ENCODE data around the gene AGPAT4.

The AGPAT4 gene

DNA sequence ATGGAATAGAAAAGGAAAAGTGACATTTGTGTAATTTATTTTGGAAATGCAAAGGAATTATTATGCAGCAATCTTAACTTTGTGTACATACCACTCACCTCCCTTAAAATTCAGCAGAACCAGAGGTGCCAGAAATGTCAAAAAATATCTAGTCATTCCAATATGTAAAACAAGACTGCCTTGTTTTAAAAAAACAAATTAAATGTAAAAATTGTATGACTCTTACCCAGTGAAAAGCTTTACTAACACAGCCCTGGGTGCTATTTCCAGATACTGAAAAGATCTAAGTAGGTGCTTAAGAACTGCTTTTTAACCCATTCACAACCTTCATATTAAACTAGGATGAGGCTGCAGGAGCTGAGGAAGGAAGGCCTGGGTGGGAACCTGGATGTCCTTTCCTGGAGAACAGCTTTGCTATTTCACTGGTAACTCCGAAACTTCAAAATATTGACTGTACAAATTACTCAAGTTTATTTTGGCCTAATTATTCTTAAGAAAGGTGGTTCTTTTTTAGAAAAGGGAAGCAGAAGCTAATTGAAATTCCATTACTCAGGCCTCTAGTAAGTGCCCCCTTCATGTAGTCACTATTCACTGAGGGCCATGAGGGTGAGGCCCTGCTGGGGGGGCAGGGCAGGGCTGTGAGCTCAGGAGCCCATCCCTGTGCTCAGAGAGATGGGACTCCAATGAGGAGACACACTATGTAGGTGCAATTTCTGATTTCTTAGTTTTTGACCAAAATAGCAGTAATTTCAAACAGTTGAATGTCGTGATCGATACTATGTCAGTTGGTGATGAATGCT, 142.7 kb downstream of the AGPAT4 start:
- Mint-ChIP-seq H3K4me1 (peaks cover 28% of the 10 kb centered on the region), H3K36me3 (ENCODE audit: low read depth) (peaks cover 91% of the 10 kb centered on the region), H3K4me3 (no peak overlapping the region), H3K9me3 (peaks cover 24% of the 10 kb centered on the region), H3K27me3 (ENCODE audit: low read depth) (no peaks in the 10 kb centered on the region), H3K27ac (no peak overlapping the region)
- TF ChIP-seq, protein P1, sequence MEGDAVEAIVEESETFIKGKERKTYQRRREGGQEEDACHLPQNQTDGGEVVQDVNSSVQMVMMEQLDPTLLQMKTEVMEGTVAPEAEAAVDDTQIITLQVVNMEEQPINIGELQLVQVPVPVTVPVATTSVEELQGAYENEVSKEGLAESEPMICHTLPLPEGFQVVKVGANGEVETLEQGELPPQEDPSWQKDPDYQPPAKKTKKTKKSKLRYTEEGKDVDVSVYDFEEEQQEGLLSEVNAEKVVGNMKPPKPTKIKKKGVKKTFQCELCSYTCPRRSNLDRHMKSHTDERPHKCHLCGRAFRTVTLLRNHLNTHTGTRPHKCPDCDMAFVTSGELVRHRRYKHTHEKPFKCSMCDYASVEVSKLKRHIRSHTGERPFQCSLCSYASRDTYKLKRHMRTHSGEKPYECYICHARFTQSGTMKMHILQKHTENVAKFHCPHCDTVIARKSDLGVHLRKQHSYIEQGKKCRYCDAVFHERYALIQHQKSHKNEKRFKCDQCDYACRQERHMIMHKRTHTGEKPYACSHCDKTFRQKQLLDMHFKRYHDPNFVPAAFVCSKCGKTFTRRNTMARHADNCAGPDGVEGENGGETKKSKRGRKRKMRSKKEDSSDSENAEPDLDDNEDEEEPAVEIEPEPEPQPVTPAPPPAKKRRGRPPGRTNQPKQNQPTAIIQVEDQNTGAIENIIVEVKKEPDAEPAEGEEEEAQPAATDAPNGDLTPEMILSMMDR (IDR thresholded peaks at IDR 0.05; ENCODE audit: unreplicated experiment in 3 of 3), result no peak

DNA sequence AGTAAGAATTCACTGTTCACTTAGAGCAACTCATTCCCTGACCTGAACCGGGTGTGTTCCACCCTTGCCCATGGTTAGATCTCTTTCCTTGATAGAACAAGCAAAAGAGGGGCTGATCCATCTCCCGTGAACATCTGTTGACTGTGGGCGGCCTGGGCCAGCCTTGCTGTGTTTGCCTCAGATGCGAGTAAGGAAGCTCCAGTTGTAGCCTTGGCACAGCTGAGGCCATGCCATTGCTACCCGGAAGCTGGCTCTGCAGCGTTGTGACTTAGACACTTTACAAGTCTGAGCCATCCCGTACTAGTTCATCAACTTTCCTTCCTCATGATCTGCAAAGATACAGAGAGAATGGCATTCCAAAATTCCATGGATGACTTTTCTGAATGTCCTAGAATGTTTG, 143.3 kb downstream of the AGPAT4 start:
- no peak overlapping the region for H3K27ac Mint-ChIP-seq
- no peaks in the 10 kb centered on the region for H3K27me3 Mint-ChIP-seq (ENCODE audit: low read depth)
- TF ChIP-seq, protein P1 (IDR thresholded peaks at IDR 0.05; ENCODE audit: unreplicated experiment in 3 of 3), result no peak

DNA sequence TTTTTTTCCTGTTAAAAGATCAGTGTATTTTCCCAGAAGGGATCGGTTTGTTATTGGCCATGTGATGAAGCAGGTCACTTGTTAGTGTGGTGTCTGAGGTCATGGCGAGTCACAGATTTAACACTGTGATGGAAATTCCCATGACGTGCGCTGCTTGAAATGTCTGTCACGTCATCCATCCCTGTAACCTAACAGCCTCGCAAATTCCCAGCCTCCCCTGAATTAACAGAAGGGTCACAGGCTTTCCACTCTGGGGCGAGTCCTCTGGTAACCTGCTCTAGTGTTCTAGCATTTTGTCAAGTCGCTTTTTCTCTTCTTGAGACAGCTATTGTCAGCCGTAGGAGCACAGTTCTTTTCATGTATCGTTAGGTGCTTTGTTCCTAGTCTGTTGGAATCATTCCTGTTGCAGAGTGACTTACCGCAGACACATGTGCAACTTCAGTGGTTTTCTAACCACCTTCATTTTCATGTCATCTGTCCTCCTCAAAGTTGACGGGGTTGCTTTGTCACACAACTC, 145.1 kb downstream of the AGPAT4 start:
- H3K9me3 Mint-ChIP-seq, result peaks cover 48% of the 10 kb centered on the region
- H3K4me3 Mint-ChIP-seq, result no peak overlapping the region
- peaks cover 98% of the 10 kb centered on the region for H3K36me3 Mint-ChIP-seq (ENCODE audit: low read depth)
- peaks cover 6% of the 10 kb centered on the region for H3K4me1 Mint-ChIP-seq
- TF ChIP-seq, protein P1 (IDR thresholded peaks at IDR 0.05; ENCODE audit: unreplicated experiment in 3 of 3), result no peak
- H3K27ac Mint-ChIP-seq, result no peak overlapping the region
- H3K27me3 Mint-ChIP-seq (ENCODE audit: low read depth), result no peaks in the 10 kb centered on the region

More for the DNA sequence above, 143.3 kb downstream of the AGPAT4 start:
- peaks cover 95% of the 10 kb centered on the region for H3K36me3 Mint-ChIP-seq (ENCODE audit: low read depth)
- no peak overlapping the region for H3K4me3 Mint-ChIP-seq
- peaks cover 21% of the 10 kb centered on the region for H3K4me1 Mint-ChIP-seq
- peaks cover 30% of the 10 kb centered on the region for H3K9me3 Mint-ChIP-seq

DNA sequence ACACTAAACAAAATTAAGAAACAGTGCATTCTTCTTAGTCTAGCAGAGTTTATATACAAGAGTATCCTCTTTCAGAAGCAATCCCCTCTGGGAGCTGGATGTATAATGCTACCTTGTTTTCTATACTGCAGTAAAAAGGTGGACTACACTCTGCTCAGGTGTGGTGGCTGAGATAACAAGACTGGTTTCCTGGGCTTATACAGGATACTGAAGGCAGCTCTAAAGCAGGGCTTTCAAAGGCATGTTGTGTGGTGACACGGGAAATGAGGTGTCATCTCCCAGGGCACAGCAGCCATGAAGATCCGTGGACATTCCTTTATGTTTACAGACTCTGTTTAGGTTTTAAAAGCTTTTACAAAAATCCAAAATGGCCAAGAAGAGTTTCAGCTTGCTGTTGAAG, 145.6 kb downstream of the AGPAT4 start:
- H3K36me3 Mint-ChIP-seq (ENCODE audit: low read depth), result peaks cover 98% of the 10 kb centered on the region
- peaks cover 53% of the 10 kb centered on the region for H3K9me3 Mint-ChIP-seq
- H3K4me1 Mint-ChIP-seq, result peaks cover under 1% of the 10 kb centered on the region
- no peak overlapping the region for H3K27ac Mint-ChIP-seq
- no peak overlapping the region for H3K4me3 Mint-ChIP-seq
- no peaks in the 10 kb centered on the region for H3K27me3 Mint-ChIP-seq (ENCODE audit: low read depth)
- TF ChIP-seq, protein P1 (IDR thresholded peaks at IDR 0.05; ENCODE audit: unreplicated experiment in 3 of 3), result no peak

DNA sequence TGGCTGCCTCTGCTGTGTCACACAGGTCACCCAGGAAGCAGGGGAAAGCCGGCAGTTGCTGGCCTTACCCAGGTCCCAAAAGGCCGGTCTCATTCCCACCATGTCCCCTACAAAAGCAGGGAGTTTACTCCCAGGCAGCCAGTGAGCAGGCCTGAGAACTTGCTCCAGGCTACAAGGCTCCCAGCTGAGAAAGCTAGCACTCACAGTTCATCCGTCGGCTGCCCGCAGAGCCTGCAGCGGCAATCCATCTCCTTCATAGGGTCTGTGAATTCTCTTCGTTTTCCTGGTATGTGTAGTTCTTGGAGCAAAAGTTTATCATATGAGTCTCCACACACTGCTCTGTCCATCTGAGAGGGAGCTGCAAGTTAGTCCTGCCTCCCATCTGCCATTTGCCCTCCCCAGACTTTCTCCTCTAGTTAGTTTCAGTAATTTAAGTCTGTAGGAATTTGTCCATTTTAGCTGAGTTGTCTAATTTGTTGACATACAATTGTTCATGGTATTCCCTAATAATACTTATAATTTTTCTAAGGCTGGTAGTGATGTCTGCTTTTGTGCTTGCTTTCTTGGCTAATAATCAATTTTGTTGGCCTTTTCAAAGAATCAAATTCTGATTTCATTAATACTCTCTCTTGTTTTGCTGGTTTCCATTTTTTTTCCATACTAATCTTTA, 146.7 kb downstream of the AGPAT4 start:
- H3K4me3 Mint-ChIP-seq, result no peak overlapping the region

More for the DNA sequence above, 146.7 kb downstream of the AGPAT4 start:
- H3K9me3 Mint-ChIP-seq, result peaks cover 64% of the 10 kb centered on the region
- H3K36me3 Mint-ChIP-seq (ENCODE audit: low read depth), result peaks cover 99% of the 10 kb centered on the region
- H3K4me1 Mint-ChIP-seq, result no peaks in the 10 kb centered on the region
- H3K27me3 Mint-ChIP-seq (ENCODE audit: low read depth), result no peaks in the 10 kb centered on the region
- TF ChIP-seq, protein P1 (IDR thresholded peaks at IDR 0.05; ENCODE audit: unreplicated experiment in 3 of 3), result no peak
- H3K27ac Mint-ChIP-seq, result no peak overlapping the region
